Calu3 (cell line): Measurements from ENCODE around the gene ZNF177. TPM values are rescaled to one million over a fixed set of nuclear protein-coding genes. Genes with fewer than 3 reads are reported as not detected.

Experiments used
- BruUV-seq: library from RNA; stranded (reverse); fragments of 400-500 nt; replicated peaks from 2 replicates; lab custom pipeline; 2021; lab: Mats Ljungman, UMichigan
- CTCF ChIA-PET: fragments of 300-600 bp; sonication (Branson Sonifier 250); formaldehyde crosslinking; loops from one replicate; lab custom pipeline; 2022; ENCODE audit warnings: antibody characterized with exemption; lab: Charles Lee
- DNase-seq: peaks from one replicate; pipeline ENCODE4 v3.0.0; 2022
- H3K27ac Mint-ChIP-seq: one replicate; pipeline ENCODE4 v1.8.0; 2022; ENCODE audit warnings: mixed read lengths; ENCODE audit not compliant: unreplicated experiment
- H3K27me3 Mint-ChIP-seq: one replicate; pipeline ENCODE4 v1.8.0; 2022; ENCODE audit warnings: mixed read lengths; ENCODE audit not compliant: unreplicated experiment
- H3K36me3 Mint-ChIP-seq: one replicate; pipeline ENCODE4 v1.8.0; 2022; ENCODE audit warnings: mild to moderate bottlenecking, moderate library complexity, mixed read lengths; ENCODE audit not compliant: insufficient read depth, unreplicated experiment
- H3K4me1 Mint-ChIP-seq: one replicate; pipeline ENCODE4 v1.8.0; 2022; ENCODE audit warnings: mild to moderate bottlenecking, low read depth, mixed read lengths; ENCODE audit not compliant: unreplicated experiment
- H3K4me3 Mint-ChIP-seq: one replicate; pipeline ENCODE4 v1.8.0; 2022; ENCODE audit warnings: mild to moderate bottlenecking, low read depth, moderate library complexity, mixed read lengths; ENCODE audit not compliant: unreplicated experiment
- H3K9me3 Mint-ChIP-seq: one replicate; pipeline ENCODE4 v1.8.0; 2022; ENCODE audit warnings: low read depth, mixed read lengths; ENCODE audit not compliant: unreplicated experiment
- intact Hi-C: fragments of 100-400 bp; cut with micrococcal nuclease; formaldehyde crosslinking; loops from one replicate; pipeline ENCODE4 v1.10.0; 2022; ENCODE audit not compliant: unreplicated experiment
- total RNA-seq: library from RNA; stranded (reverse); gene quantifications from 2 replicates; pipeline ENCODE4 v1.2.3, GENCODE V29; 2022
- TF ChIP-seq, protein P1 (sequence below): fragments of 200-600 bp; IDR thresholded peaks from one replicate; pipeline ENCODE4 v1.8.0; 2022; ENCODE audit warnings: antibody characterized with exemption; ENCODE audit not compliant: unreplicated experiment

ZNF177 gene
- total RNA-seq, 1 experiment from 2014 or later: 2.2 TPM

DNA sequence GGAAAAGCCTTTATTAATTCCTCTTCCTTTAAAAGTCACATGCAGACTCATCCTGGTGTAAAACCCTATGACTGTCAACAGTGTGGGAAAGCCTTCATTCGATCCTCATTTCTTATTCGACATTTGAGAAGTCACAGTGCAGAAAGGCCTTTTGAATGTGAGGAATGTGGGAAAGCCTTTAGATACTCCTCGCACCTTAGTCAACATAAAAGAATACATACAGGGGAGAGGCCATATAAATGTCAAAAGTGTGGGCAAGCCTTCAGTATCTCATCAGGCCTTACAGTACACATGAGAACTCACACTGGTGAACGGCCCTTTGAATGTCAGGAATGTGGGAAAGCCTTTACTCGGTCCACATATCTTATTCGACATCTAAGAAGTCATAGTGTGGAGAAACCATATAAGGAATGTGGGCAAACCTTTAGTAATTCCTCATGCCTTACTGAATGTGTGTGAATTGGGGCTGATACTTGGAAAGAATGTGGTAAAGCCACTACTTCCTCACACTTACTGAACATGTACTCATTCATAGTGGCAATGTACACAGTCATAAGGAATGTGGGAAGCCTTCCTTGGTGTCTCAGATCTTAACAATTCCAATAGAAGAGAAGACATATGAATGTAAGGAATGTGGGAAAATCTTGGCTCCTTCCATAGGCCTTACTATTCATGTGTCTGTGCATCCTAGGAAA, 20.1 kb upstream of the ZNF177 start:
- no peaks in the 10 kb centered on the region for H3K4me1 Mint-ChIP-seq
- H3K4me3 Mint-ChIP-seq: no peak overlapping the region
- intact Hi-C loops: no loop called here
- no peaks in the 10 kb centered on the region for H3K36me3 Mint-ChIP-seq
- H3K27ac Mint-ChIP-seq: no peak overlapping the region
- CTCF ChIA-PET: no interaction called here
- BruUV-seq: no TSS peak
- TF ChIP-seq, protein P1, sequence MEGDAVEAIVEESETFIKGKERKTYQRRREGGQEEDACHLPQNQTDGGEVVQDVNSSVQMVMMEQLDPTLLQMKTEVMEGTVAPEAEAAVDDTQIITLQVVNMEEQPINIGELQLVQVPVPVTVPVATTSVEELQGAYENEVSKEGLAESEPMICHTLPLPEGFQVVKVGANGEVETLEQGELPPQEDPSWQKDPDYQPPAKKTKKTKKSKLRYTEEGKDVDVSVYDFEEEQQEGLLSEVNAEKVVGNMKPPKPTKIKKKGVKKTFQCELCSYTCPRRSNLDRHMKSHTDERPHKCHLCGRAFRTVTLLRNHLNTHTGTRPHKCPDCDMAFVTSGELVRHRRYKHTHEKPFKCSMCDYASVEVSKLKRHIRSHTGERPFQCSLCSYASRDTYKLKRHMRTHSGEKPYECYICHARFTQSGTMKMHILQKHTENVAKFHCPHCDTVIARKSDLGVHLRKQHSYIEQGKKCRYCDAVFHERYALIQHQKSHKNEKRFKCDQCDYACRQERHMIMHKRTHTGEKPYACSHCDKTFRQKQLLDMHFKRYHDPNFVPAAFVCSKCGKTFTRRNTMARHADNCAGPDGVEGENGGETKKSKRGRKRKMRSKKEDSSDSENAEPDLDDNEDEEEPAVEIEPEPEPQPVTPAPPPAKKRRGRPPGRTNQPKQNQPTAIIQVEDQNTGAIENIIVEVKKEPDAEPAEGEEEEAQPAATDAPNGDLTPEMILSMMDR: no peak
- H3K27me3 Mint-ChIP-seq: no peaks in the 10 kb centered on the region
- H3K9me3 Mint-ChIP-seq: peaks cover 7% of the 10 kb centered on the region
- no peak for DNase-seq

DNA sequence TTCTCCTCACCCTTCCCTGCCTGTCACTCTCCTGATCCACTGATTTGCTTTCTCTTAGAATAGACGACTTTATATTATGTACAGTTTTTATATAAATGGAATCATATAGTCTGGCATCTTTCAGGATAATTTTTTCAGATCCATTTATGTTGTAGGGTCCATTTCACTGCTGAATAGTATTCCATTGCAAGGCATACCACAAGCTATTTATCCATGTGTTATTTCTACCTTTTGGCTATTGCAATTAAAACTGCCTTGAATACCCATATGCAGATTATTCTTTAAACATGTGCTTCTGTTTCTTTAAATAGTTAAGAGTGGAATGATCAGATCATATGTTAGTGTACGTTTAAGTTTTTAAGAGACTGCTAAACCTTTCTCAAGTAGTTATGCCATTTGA, 17.8 kb upstream of the ZNF177 start:
- BruUV-seq: no TSS peak
- H3K4me1 Mint-ChIP-seq: no peaks in the 10 kb centered on the region
- H3K27ac Mint-ChIP-seq: no peak overlapping the region
- no peaks in the 10 kb centered on the region for H3K27me3 Mint-ChIP-seq
- CTCF ChIA-PET: no interaction called here
- intact Hi-C loops: no loop called here
- TF ChIP-seq, protein P1: no peak
- peaks cover 3% of the 10 kb centered on the region for H3K9me3 Mint-ChIP-seq
- DNase-seq: no peak
- no peaks in the 10 kb centered on the region for H3K36me3 Mint-ChIP-seq
- no peak overlapping the region for H3K4me3 Mint-ChIP-seq

DNA sequence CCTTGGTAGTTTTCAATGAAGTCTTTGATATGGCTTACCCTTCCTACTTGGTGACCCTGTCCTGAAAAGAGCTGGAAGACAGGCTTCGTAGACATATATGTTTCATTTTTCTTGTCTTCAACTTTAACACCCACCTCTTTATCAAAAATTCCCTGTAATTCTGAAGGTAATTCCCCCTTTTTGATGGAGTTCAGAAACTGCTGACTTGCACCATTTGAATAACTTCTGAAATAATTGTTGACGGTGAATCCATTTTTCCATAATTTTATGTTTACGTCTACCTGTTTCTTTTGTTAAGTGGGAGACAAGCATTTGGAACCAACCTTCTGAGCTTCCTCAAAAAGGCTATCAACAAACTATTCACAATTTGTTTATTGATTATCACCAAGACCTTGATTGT, 14.6 kb upstream of the ZNF177 start:
- DNase-seq: no peak
- CTCF ChIA-PET: no interaction called here
- H3K4me3 Mint-ChIP-seq: no peak overlapping the region
- H3K4me1 Mint-ChIP-seq: no peaks in the 10 kb centered on the region
- no peaks in the 10 kb centered on the region for H3K27me3 Mint-ChIP-seq
- no TSS peak for BruUV-seq
- H3K9me3 Mint-ChIP-seq: peaks cover 3% of the 10 kb centered on the region
- H3K27ac Mint-ChIP-seq: no peak overlapping the region
- TF ChIP-seq, protein P1: no peak
- H3K36me3 Mint-ChIP-seq: no peaks in the 10 kb centered on the region
- intact Hi-C loops: no loop called here

DNA sequence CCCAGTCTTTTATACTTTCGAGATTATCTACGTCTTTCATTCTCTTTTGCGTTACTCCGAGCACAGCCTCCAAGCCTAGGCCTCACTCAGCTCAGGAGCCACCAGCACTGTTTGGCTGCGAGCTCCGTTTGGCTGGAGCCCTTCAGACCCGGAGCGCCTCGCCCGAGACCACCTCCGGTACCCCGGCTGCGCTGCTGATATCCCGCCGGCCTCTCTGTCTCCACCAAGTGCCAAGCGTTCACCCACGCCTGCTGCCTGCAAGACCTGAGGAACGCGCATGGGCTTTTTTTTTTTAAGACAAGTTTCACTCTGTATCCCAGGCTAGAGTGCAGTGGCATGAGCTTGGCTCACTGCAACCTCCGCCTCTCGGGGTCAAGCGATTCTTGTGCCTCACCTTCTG, 14.1 kb upstream of the ZNF177 start:
- intact Hi-C loops: no loop called here
- CTCF ChIA-PET: no interaction called here
- DNase-seq: no peak
- Mint-ChIP-seq H3K4me1 (no peaks in the 10 kb centered on the region), H3K9me3 (peaks cover 3% of the 10 kb centered on the region), H3K27me3 (no peaks in the 10 kb centered on the region), H3K36me3 (no peaks in the 10 kb centered on the region), H3K27ac (no peak overlapping the region), H3K4me3 (no peak overlapping the region)
- TF ChIP-seq, protein P1: no peak
- BruUV-seq: no TSS peak
